CD4-positive, alpha-beta T cell treated with Interferon alpha-2 for 1 hour (primary cell): ENCODE measurements around the gene EFEMP2.

Experiments used
- DNase-seq, 2 donors: peaks; one replicate each; pipeline ENCODE4 v3.0.0-alpha.2; 2020 to 2022

Gene EFEMP2

GRCh38 chr11:65884716-65885092, 12.1 kb upstream of the EFEMP2 start:
- DNase-seq: peak; percentile 81 to 88

- no peak for DNase-seq
These were observed 11.5 kb upstream of the EFEMP2 start for GRCh38 chr11:65883786-65884715.

- no peak for DNase-seq
These were observed 10.6 kb upstream of the EFEMP2 start for GRCh38 chr11:65883058-65883761.

- no peak for DNase-seq
These were observed 9.8 kb upstream of the EFEMP2 start for GRCh38 chr11:65882120-65883057.

- DNase-seq: peak in 1 of 2 donors; percentile 43
These were observed 8.3 kb upstream of the EFEMP2 start for GRCh38 chr11:65880844-65881421.

GRCh38 chr11:65880027-65880426, 7.4 kb upstream of the EFEMP2 start:
- DNase-seq: no peak

- DNase-seq: peak; percentile 44 to 66
These were observed 7.0 kb upstream of the EFEMP2 start, which contains the start of gene CTSW for GRCh38 chr11:65879617-65880016. Gene CTSW, plus strand, starts transcription at chr11:65879837. Its CDS starts 18 bp downstream, at chr11:65879855.

GRCh38 chr11:65873318-65874156, 937 bp upstream of the EFEMP2 start:
- DNase-seq: peak; percentile 95 to 98

- DNase-seq: no peak
These were observed 620 bp downstream of the EFEMP2 start for GRCh38 chr11:65871811-65872548.

GRCh38 chr11:65870706-65871681, 1.6 kb downstream of the EFEMP2 start:
- DNase-seq: no peak

- DNase-seq: no peak
These were observed 2.3 kb downstream of the EFEMP2 start for GRCh38 chr11:65870307-65870658.

GRCh38 chr11:65869643-65870306, 2.8 kb downstream of the EFEMP2 start:
- no peak for DNase-seq

GRCh38 chr11:65868907-65869306, 3.7 kb downstream of the EFEMP2 start:
- DNase-seq: no peak

- DNase-seq: peak in 1 of 2 donors; percentile 51
These were observed 4.4 kb downstream of the EFEMP2 start for GRCh38 chr11:65868076-65868667.

GRCh38 chr11:65867284-65868071, 5.1 kb downstream of the EFEMP2 start:
- DNase-seq: no peak

- DNase-seq: no peak
These were observed 5.9 kb downstream of the EFEMP2 start for GRCh38 chr11:65866509-65867283.
